IMR-90 (cell line): ENCODE data around the gene PSME4. TPM values are rescaled to one million over a fixed set of nuclear protein-coding genes. Genes with fewer than 3 reads are reported as not detected.

Experiments used
- ATAC-seq: fragments of 200-7000 bp; cut with Tn5 transposase; 2 replicates; pipeline ENCODE4 v1.9.1; 2020; ENCODE audit warnings: low read depth, mild to moderate bottlenecking, moderate library complexity
- BruUV-seq: library from RNA; stranded (reverse); fragments of 400-500 nt; replicated peaks from 2 replicates; lab custom pipeline; 2021; lab: Mats Ljungman, UMichigan
- CTCF ChIA-PET: fragments of 300-600 bp; formaldehyde crosslinking; extraction: SDS; loops from one replicate; lab custom pipeline; 2021; ENCODE audit warnings: antibody characterized with exemption; lab: Yijun Ruan, JAX
- POLR2A ChIA-PET: fragments of 300-600 bp; sonication (Branson Sonifier 250); formaldehyde crosslinking; loops from one replicate; lab custom pipeline; 2022; ENCODE audit warnings: antibody characterized with exemption; ENCODE audit not compliant: unreplicated experiment; lab: Charles Lee
- DNase-seq: peaks from one replicate; pipeline ENCODE4 v3.0.0; 2013
- H2AFZ ChIP-seq: replicated peaks from 2 replicates; pipeline ENCODE3; 2013; ENCODE audit warnings: low read length, mild to moderate bottlenecking; ENCODE audit not compliant: poor library complexity
- H2AK5ac ChIP-seq: 2 replicates; pipeline ENCODE4 v1.6.1; 2013; ENCODE audit warnings: low read depth, low read length, inconsistent platforms
- H2AK9ac ChIP-seq: replicated peaks from 2 replicates; pipeline ENCODE3; 2013; ENCODE audit warnings: mild to moderate bottlenecking, low read depth, low read length, moderate library complexity; ENCODE audit not compliant: poor library complexity
- H2BK120ac ChIP-seq: 2 replicates; pipeline ENCODE4 v1.6.1; 2013; ENCODE audit warnings: low read depth, low read length, inconsistent platforms
- H2BK15ac ChIP-seq: 3 replicates; pipeline ENCODE4 v1.6.1; 2013; ENCODE audit warnings: low read depth, low read length, inconsistent platforms
- H2BK20ac ChIP-seq: 2 replicates; pipeline ENCODE4 v1.6.1; 2013; ENCODE audit warnings: low read depth, mild to moderate bottlenecking, inconsistent platforms, low read length, moderate library complexity
- H2BK5ac ChIP-seq: 2 replicates; pipeline ENCODE4 v1.6.1; 2013; ENCODE audit warnings: mild to moderate bottlenecking, low read depth, low read length, inconsistent platforms; ENCODE audit not compliant: poor library complexity, severe bottlenecking
- H3K14ac ChIP-seq: replicated peaks from 2 replicates; pipeline ENCODE4 v1.6.1; 2013; ENCODE audit warnings: low read depth, low read length, inconsistent platforms
- H3K18ac ChIP-seq: 2 replicates; pipeline ENCODE4 v1.6.1; 2013; ENCODE audit warnings: low read depth, low read length, control low read depth
- H3K23ac ChIP-seq: 2 replicates; pipeline ENCODE4 v1.6.1; 2013; ENCODE audit warnings: low read depth, low read length, inconsistent platforms
- H3K27ac ChIP-seq: 2 replicates; pipeline ENCODE4 v1.5.1; 2013; ENCODE audit warnings: mild to moderate bottlenecking, control low read depth, low read length; ENCODE audit not compliant: insufficient read depth
- H3K27me3 ChIP-seq: 2 replicates; pipeline ENCODE4 v1.6.1; 2013; ENCODE audit warnings: low read length; ENCODE audit not compliant: control insufficient read depth, insufficient read depth
- H3K36me3 ChIP-seq: 2 replicates; pipeline ENCODE4 v1.6.1; 2013; ENCODE audit warnings: low read length, mixed read lengths; ENCODE audit not compliant: control insufficient read depth, insufficient read depth
- H3K4ac ChIP-seq: 2 replicates; pipeline ENCODE4 v1.6.1; 2013; ENCODE audit warnings: low read depth, low read length, inconsistent platforms
- H3K4me1 ChIP-seq: 2 replicates; pipeline ENCODE4 v1.6.1; 2013; ENCODE audit warnings: low read length, mixed read lengths; ENCODE audit not compliant: control insufficient read depth, insufficient read depth
- H3K4me2 ChIP-seq: 2 replicates; pipeline ENCODE4 v1.6.1; 2013; ENCODE audit warnings: low read depth, mild to moderate bottlenecking, control low read depth, low read length, moderate library complexity
- H3K4me3 ChIP-seq: 2 replicates; pipeline ENCODE4 v1.5.1; 2013; ENCODE audit warnings: low read depth, mild to moderate bottlenecking, control low read depth, low read length, moderate library complexity; ENCODE audit not compliant: insufficient read depth
- H3K56ac ChIP-seq: 2 replicates; pipeline ENCODE4 v1.6.1; 2013; ENCODE audit warnings: low read length, inconsistent platforms; ENCODE audit not compliant: insufficient read depth; ENCODE audit errors: extremely low read depth
- H3K79me1 ChIP-seq, 2 experiments: 2 replicates each; pipeline ENCODE4 v1.6.1; 2013; ENCODE audit warnings: low read length in 2 of 2, inconsistent platforms in 1 of 2, low read depth in 1 of 2
- H3K9ac ChIP-seq: 2 replicates; pipeline ENCODE4 v1.6.1; 2013; ENCODE audit warnings: low read depth, low read length, control low read depth
- H3K9me1 ChIP-seq: 2 replicates; pipeline ENCODE4 v1.6.1; 2013; ENCODE audit warnings: low read length, inconsistent platforms; ENCODE audit not compliant: insufficient read depth
- H3K9me3 ChIP-seq: 2 replicates; pipeline ENCODE4 v1.6.1; 2013; ENCODE audit warnings: low read length; ENCODE audit not compliant: control insufficient read depth, insufficient read depth
- H4K20me1 ChIP-seq: 2 replicates; pipeline ENCODE4 v1.6.1; 2013; ENCODE audit warnings: low read length, inconsistent platforms; ENCODE audit not compliant: insufficient read depth
- H4K5ac ChIP-seq: 2 replicates; pipeline ENCODE4 v1.6.1; 2013; ENCODE audit warnings: mild to moderate bottlenecking, low read depth, low read length, control low read depth
- H4K8ac ChIP-seq, 2 experiments: 2 replicates each; pipeline ENCODE4 v1.6.1; 2013; ENCODE audit warnings: low read depth in 2 of 2, low read length in 2 of 2, control low read depth in 1 of 2, inconsistent platforms in 1 of 2
- H4K91ac ChIP-seq: 2 replicates; pipeline ENCODE4 v1.6.1; 2013; ENCODE audit warnings: low read depth, low read length, inconsistent platforms; ENCODE audit not compliant: insufficient read depth
- BHLHE40 ChIP-seq: fragments of 150-350 bp; IDR thresholded peaks from 2 replicates; pipeline ENCODE4 v1.6.1; 2016; ENCODE audit warnings: mild to moderate bottlenecking, low read depth, low read length
- CEBPB ChIP-seq: IDR thresholded peaks from 2 replicates; pipeline ENCODE4 v1.6.1; 2012; ENCODE audit warnings: low read depth, low read length, improper control_type of control experiment
- CHD1 ChIP-seq: IDR thresholded peaks from 2 replicates; pipeline ENCODE4 v1.6.1; 2012; ENCODE audit warnings: low read depth, low read length, improper control_type of control experiment
- CTCF ChIP-seq: conservative IDR thresholded peaks from 2 replicates; pipeline ENCODE4 v1.5.1; 2012; ENCODE audit warnings: mild to moderate bottlenecking, low read depth, low read length, improper control_type of control experiment
- ELK1 ChIP-seq: fragments of 150-350 bp; IDR thresholded peaks from 2 replicates; pipeline ENCODE4 v1.6.1; 2016; ENCODE audit warnings: low read depth, mild to moderate bottlenecking, low read length, moderate library complexity, borderline replicate concordance
- FOS ChIP-seq: fragments of 150-350 bp; IDR thresholded peaks from 2 replicates; pipeline ENCODE4 v1.6.1; 2016; ENCODE audit warnings: low read depth, low read length
- MAFK ChIP-seq: IDR thresholded peaks from 2 replicates; pipeline ENCODE4 v1.6.1; 2012; ENCODE audit warnings: low read depth, low read length, improper control_type of control experiment
- MAZ ChIP-seq: IDR thresholded peaks from 2 replicates; pipeline ENCODE4 v1.6.1; 2012; ENCODE audit warnings: low read depth, mild to moderate bottlenecking, low read length, improper control_type of control experiment, moderate library complexity, borderline replicate concordance
- MXI1 ChIP-seq: IDR thresholded peaks from 2 replicates; pipeline ENCODE4 v1.6.1; 2012; ENCODE audit warnings: low read depth, mild to moderate bottlenecking, low read length, moderate library complexity, borderline replicate concordance
- NFE2L2 ChIP-seq: fragments of 150-350 bp; IDR thresholded peaks from 2 replicates; pipeline ENCODE4 v1.6.1; 2016; ENCODE audit warnings: low read depth, mild to moderate bottlenecking, low read length
- POLR2A ChIP-seq: IDR thresholded peaks from 2 replicates; pipeline ENCODE4 v1.6.1; 2012; ENCODE audit warnings: mild to moderate bottlenecking, low read depth, low read length
- RAD21 ChIP-seq: IDR thresholded peaks from 2 replicates; pipeline ENCODE4 v1.6.1; 2012; ENCODE audit warnings: low read length, improper control_type of control experiment
- RCOR1 ChIP-seq: IDR thresholded peaks from 2 replicates; pipeline ENCODE4 v1.6.1; 2012; ENCODE audit warnings: mild to moderate bottlenecking, low read length, improper control_type of control experiment; ENCODE audit not compliant: insufficient replicate concordance
- RFX5 ChIP-seq: IDR thresholded peaks from 2 replicates; pipeline ENCODE4 v1.8.0; 2012; ENCODE audit warnings: low read depth, mild to moderate bottlenecking, low read length, moderate library complexity
- SMC3 ChIP-seq: fragments of 150-350 bp; IDR thresholded peaks from 2 replicates; pipeline ENCODE4 v1.6.1; 2016; ENCODE audit warnings: low read depth, mild to moderate bottlenecking, antibody characterized with exemption, low read length, moderate library complexity
- USF2 ChIP-seq: fragments of 150-350 bp; IDR thresholded peaks from 2 replicates; pipeline ENCODE4 v1.6.1; 2017; ENCODE audit warnings: mild to moderate bottlenecking, antibody characterized with exemption, low read length, low read depth
- WGBS, 2 experiments: methylation state at CpG; one replicate each; pipeline versions ENCODE4 v1.1.5 to v1.1.7; 2013; ENCODE audit warnings: missing lambda C conversion rate in 2 of 2; ENCODE audit not compliant: insufficient read length in 1 of 2; ENCODE audit errors: extremely low coverage in 2 of 2; 5-methylcytosine and 5-hydroxymethylcytosine counted together
- dilution Hi-C: fragments of 300-500 bp; cut with HindIII; formaldehyde crosslinking; loops from one replicate; pipeline ENCODE4 v1.14.3; 2018; ENCODE audit warnings: low sequenced_read_pairs; ENCODE audit not compliant: unreplicated experiment
- in situ Hi-C: fragments of 300-500 bp; cut with MboI; formaldehyde crosslinking; loops from 3 replicates; pipeline ENCODE4 v1.14.3; 2019; ENCODE audit warnings: low sequenced_read_pairs, inconsistent platforms, mixed read lengths
- intact Hi-C: fragments of 100-400 bp; cut with micrococcal nuclease; formaldehyde crosslinking; loops from 2 replicates; pipeline ENCODE4 v1.10.0; 2022
- polyA plus RNA-seq, 3 experiments: library from polyadenylated mRNA; depleted of rRNA; stranded (reverse); fragments of >200 nt; gene quantifications; 2 replicates each; pipeline ENCODE4 v1.2.3, GENCODE V29; 2012; ENCODE audit warnings: low replicate concordance in 1 of 3
- total RNA-seq: library from RNA; depleted of rRNA; stranded (reverse); fragments of >200 nt; gene quantifications from 2 replicates; pipeline ENCODE4 v1.2.3, GENCODE V29; 2012

Gene PSME4
- total and polyA plus RNA-seq, 2 of the 4 experiments (the other 2 are of a cell fraction), result 28.2 to 61.3 TPM

GRCh38 chr2:53958443-53958842, 12.3 kb downstream of the PSME4 start:
- intact Hi-C loops, result no loop called here
- no peak overlapping the region for H2BK5ac ChIP-seq
- no peak overlapping the region for H2AK5ac ChIP-seq
- H2AK9ac ChIP-seq, result no peak overlapping the region
- no peak overlapping the region for H3K4ac ChIP-seq
- peaks cover 10% of the 10 kb centered on the region for H3K4me1 ChIP-seq
- no peak overlapping the region for H2BK20ac ChIP-seq
- no peak overlapping the region for H4K5ac ChIP-seq
- no peaks in the 10 kb centered on the region for H3K27me3 ChIP-seq
- no peak overlapping the region for H3K4me3 ChIP-seq
- no peak overlapping the region for H3K18ac ChIP-seq
- H2AFZ ChIP-seq, result no peak overlapping the region
- H3K36me3 ChIP-seq, result peaks cover 3% of the 10 kb centered on the region
- H3K27ac ChIP-seq, result no peak overlapping the region
- H3K9me1 ChIP-seq, result peaks cover 15% of the 10 kb centered on the region
- H2BK120ac ChIP-seq, result no peak overlapping the region
- no peak overlapping the region for H3K9ac ChIP-seq
- H3K4me2 ChIP-seq, result no peak overlapping the region
- ChIA-PET POLR2A (no interaction called here), CTCF (no interaction called here)
- ATAC-seq (no peak), DNase-seq (no peak)
- no peak overlapping the region for H4K91ac ChIP-seq
- H4K20me1 ChIP-seq, result peaks cover 73% of the 10 kb centered on the region
- H4K8ac ChIP-seq, result no peak overlapping the region
- H3K23ac ChIP-seq, result no peak overlapping the region
- no CpG with 5 or more reads among the region's 2 CpGs for WGBS, 2 experiments
- H3K14ac ChIP-seq, result no peak overlapping the region
- in situ Hi-C loops, result no loop called here
- BruUV-seq, result no TSS peak
- dilution Hi-C loops, result no loop called here
- no peak overlapping the region for H3K56ac ChIP-seq
- peaks cover 3 to 54% of the 10 kb centered on the region in 2 experiments; a peak in 3 of 4 replicates for H3K79me1 ChIP-seq
- no peak overlapping the region for H2BK15ac ChIP-seq
- no peaks in the 10 kb centered on the region for H3K9me3 ChIP-seq
- TF ChIP-seq CHD1, result no peak
- no peak for TF ChIP-seq MAFK
- TF ChIP-seq RAD21, result no peak
- no peak for TF ChIP-seq ELK1
- no peak for TF ChIP-seq RFX5
- TF ChIP-seq USF2, result no peak
- TF ChIP-seq POLR2A, result no peak
- TF ChIP-seq BHLHE40, result no peak
- no peak for TF ChIP-seq MAZ
- no peak for TF ChIP-seq MXI1
- TF ChIP-seq CEBPB, result no peak
- no peak for TF ChIP-seq NFE2L2
- TF ChIP-seq CTCF, result no peak
- TF ChIP-seq SMC3, result no peak
- TF ChIP-seq FOS, result no peak
- TF ChIP-seq RCOR1, result no peak
